NT2/D1 (cell line): Measurements from ENCODE around the gene BATF3.

Experiments used
- SUZ12 ChIP-seq: IDR thresholded peaks from 2 replicates; pipeline ENCODE4 v1.6.1; 2011; ENCODE audit not compliant: insufficient read length, insufficient read depth; ENCODE audit errors: extremely low read depth
- YY1 ChIP-seq: IDR thresholded peaks from 2 replicates; pipeline ENCODE4 v1.6.1; 2011; ENCODE audit not compliant: insufficient read length, insufficient read depth

GRCh38 chr1:212640223-212640878 is 59.3 kb downstream of the BATF3 start:
- no peak for TF ChIP-seq YY1
- no peak for TF ChIP-seq SUZ12
